CD8-positive, alpha-beta memory T cell (primary cell): ENCODE results near the gene CLCN6. TPM values are rescaled to one million over a fixed set of nuclear protein-coding genes. Genes with fewer than 3 reads are reported as not detected.

Experiments
- CTCF ChIA-PET: fragments of 350-600 bp; sonication (Branson Sonifier 250); formaldehyde crosslinking; loops from one replicate; lab custom pipeline; 2021; ENCODE audit warnings: antibody characterized with exemption; lab: Charles Lee
- POLR2A ChIA-PET: fragments of 350-600 bp; sonication (Branson Sonifier 250); formaldehyde crosslinking; loops from one replicate; lab custom pipeline; 2021; ENCODE audit warnings: antibody characterized with exemption; lab: Charles Lee
- DNase-seq, 5 donors: peaks; one replicate each; pipeline versions ENCODE4 v3.0.0 to v3.0.0-alpha.2; 2020 to 2022; ENCODE audit warnings: mixed read lengths in 1 of 5
- H3K27ac ChIP-seq: one replicate; pipeline ENCODE4 v1.7.0; 2013; ENCODE audit warnings: low read depth, mild to moderate bottlenecking, low read length, moderate library complexity
- H3K27me3 ChIP-seq: 2 replicates; pipeline ENCODE4 v1.7.0; 2013; ENCODE audit warnings: low read length, mild to moderate bottlenecking; ENCODE audit not compliant: insufficient read depth, poor library complexity, severe bottlenecking
- H3K36me3 ChIP-seq: 2 replicates; pipeline ENCODE4 v1.7.0; 2013; ENCODE audit warnings: mild to moderate bottlenecking, low read length, moderate library complexity; ENCODE audit not compliant: insufficient read depth
- H3K4me1 ChIP-seq: 2 replicates; pipeline ENCODE4 v1.7.0; 2013; ENCODE audit warnings: mild to moderate bottlenecking, low read length, moderate library complexity; ENCODE audit not compliant: insufficient read depth
- H3K4me3 ChIP-seq: 2 replicates; pipeline ENCODE4 v1.7.0; 2013; ENCODE audit warnings: mild to moderate bottlenecking, low read length
- H3K9me3 ChIP-seq: 2 replicates; pipeline ENCODE4 v1.7.0; 2013; ENCODE audit warnings: mild to moderate bottlenecking, low read length
- H3K27ac Mint-ChIP-seq, 8 donors: one replicate each; pipeline ENCODE4 v1.8.0; 2020 to 2021; ENCODE audit warnings: mixed read lengths in 8 of 8, mild to moderate bottlenecking in 6 of 8, inconsistent platforms in 3 of 8, moderate library complexity in 3 of 8
- H3K27me3 Mint-ChIP-seq, 2 donors: one replicate each; pipeline ENCODE4 v1.8.0; 2020 to 2021; ENCODE audit warnings: mixed read lengths in 2 of 2, mild to moderate bottlenecking in 1 of 2, moderate library complexity in 1 of 2
- H3K36me3 Mint-ChIP-seq, 3 donors: one replicate each; pipeline ENCODE4 v1.8.0; 2020 to 2021; ENCODE audit warnings: mixed read lengths in 3 of 3, inconsistent platforms in 1 of 3, mild to moderate bottlenecking in 1 of 3
- H3K4me1 Mint-ChIP-seq, 3 donors: one replicate each; pipeline ENCODE4 v1.8.0; 2020 to 2021; ENCODE audit warnings: mixed read lengths in 3 of 3, inconsistent platforms in 1 of 3, mild to moderate bottlenecking in 1 of 3
- H3K4me3 Mint-ChIP-seq, 7 donors: one replicate each; pipeline ENCODE4 v1.8.0; 2020 to 2021; ENCODE audit warnings: mixed read lengths in 7 of 7, mild to moderate bottlenecking in 6 of 7, moderate library complexity in 4 of 7, inconsistent platforms in 2 of 7
- H3K9me3 Mint-ChIP-seq, 5 donors: one replicate each; pipeline ENCODE4 v1.8.0; 2020 to 2022; ENCODE audit warnings: mixed read lengths in 5 of 5, mild to moderate bottlenecking in 3 of 5, moderate library complexity in 2 of 5, inconsistent platforms in 1 of 5
- polyA plus RNA-seq: library from polyadenylated mRNA; unstranded; fragments of 300-500 nt; fragmentation: Illumina TruSeq; gene quantifications from one replicate; pipeline ENCODE4 v1.2.3, GENCODE V29; 2021
- total RNA-seq, 2 experiments: library from RNA; stranded (reverse); gene quantifications; one replicate each; pipeline ENCODE4 v1.2.3, GENCODE V29; 2021

Gene CLCN6
- total and polyA plus RNA-seq, 3 experiments from 2014 or later = 1.7 to 9.3 (median 8.9) TPM

- Mint-ChIP-seq H3K27ac (peak overlapping the region in 1 of 8 donors; percentile 70), H3K9me3 (no peaks in the 10 kb centered on the region), H3K4me3 (no peak overlapping the region), H3K27me3 (no peaks in the 10 kb centered on the region), H3K4me1 (no peaks in the 10 kb centered on the region), H3K36me3 (peaks cover 0 to 81% (median 14%) of the 10 kb centered on the region in 3 donors)
- Histone ChIP-seq H3K4me1 (no peaks in the 10 kb centered on the region), H3K9me3 (no peaks in the 10 kb centered on the region), H3K4me3 (no peak overlapping the region), H3K27me3 (no peaks in the 10 kb centered on the region), H3K36me3 (peaks cover 34% of the 10 kb centered on the region), H3K27ac (no peak overlapping the region)
- no peak for DNase-seq
- CTCF ChIA-PET = no interaction called here
- POLR2A ChIA-PET = no interaction called here
These were observed 26.1 kb downstream of the CLCN6 start for GRCh38 chr1:11831945-11832725.

DNA sequence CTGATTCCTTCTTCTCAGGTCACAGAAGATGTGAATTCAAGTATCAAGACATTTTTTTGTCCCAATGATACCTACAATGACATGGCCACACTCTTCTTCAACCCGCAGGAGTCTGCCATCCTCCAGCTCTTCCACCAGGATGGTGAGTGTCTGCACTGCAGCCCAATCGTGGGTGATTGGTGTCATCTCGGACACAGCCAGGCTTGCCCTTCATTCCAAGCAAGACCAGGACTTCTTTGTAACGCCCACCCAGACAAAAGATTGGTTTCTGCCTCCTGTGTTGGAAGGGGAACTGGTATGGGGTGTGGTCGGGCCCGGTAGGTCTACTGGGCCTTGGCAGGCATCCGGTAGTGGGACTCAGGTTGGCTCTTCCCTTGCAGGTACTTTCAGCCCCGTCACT lies 27.5 kb downstream of the CLCN6 start:
- Histone ChIP-seq H3K36me3 (peaks cover 39% of the 10 kb centered on the region), H3K4me1 (no peaks in the 10 kb centered on the region), H3K9me3 (no peaks in the 10 kb centered on the region), H3K27ac (no peak overlapping the region), H3K4me3 (no peak overlapping the region), H3K27me3 (no peaks in the 10 kb centered on the region)
- no peak overlapping the region for H3K27ac Mint-ChIP-seq
- no peaks in the 10 kb centered on the region for H3K9me3 Mint-ChIP-seq
- ChIA-PET CTCF (interaction anchor here (1.6 kb wide), 1 partner anchor 74 kb away, joined by 3 read pairs; no protein-coding TSS in a partner anchor), POLR2A (no interaction called here)
- H3K27me3 Mint-ChIP-seq = no peaks in the 10 kb centered on the region
- no peak overlapping the region for H3K4me3 Mint-ChIP-seq
- DNase-seq = no peak
- peaks cover under 1 to 1% (median 1%) of the 10 kb centered on the region in 3 donors for H3K4me1 Mint-ChIP-seq
- peaks cover 1 to 82% (median 13%) of the 10 kb centered on the region in 3 donors for H3K36me3 Mint-ChIP-seq

DNA sequence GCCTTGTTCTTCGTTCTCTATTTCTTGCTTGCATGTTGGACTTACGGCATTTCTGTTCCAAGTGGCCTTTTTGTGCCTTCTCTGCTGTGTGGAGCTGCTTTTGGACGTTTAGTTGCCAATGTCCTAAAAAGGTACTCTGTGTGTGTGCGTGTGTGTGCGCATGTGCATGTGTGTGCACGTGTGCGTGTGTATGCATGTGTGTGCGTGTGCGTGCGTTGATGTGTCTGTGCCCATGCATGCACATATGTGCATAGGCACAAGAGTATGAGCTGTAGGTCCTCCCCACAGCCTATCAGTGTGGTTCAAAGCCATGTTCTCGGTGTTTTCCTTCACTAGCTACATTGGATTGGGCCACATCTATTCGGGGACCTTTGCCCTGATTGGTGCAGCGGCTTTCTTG lies 27.9 kb downstream of the CLCN6 start:
- Mint-ChIP-seq H3K36me3 (peaks cover 5 to 82% (median 14%) of the 10 kb centered on the region in 3 donors), H3K27ac (no peak overlapping the region), H3K9me3 (no peaks in the 10 kb centered on the region), H3K4me1 (peaks cover 5% of the 10 kb centered on the region in 3 donors), H3K4me3 (peak overlapping the region in 1 of 7 donors; percentile 15), H3K27me3 (no peaks in the 10 kb centered on the region)
- Histone ChIP-seq H3K4me3 (no peak overlapping the region), H3K27ac (no peak overlapping the region), H3K9me3 (no peaks in the 10 kb centered on the region), H3K4me1 (no peaks in the 10 kb centered on the region), H3K36me3 (peaks cover 35% of the 10 kb centered on the region), H3K27me3 (no peaks in the 10 kb centered on the region)
- POLR2A ChIA-PET = no interaction called here
- CTCF ChIA-PET = interaction anchor here (1.6 kb wide), 1 partner anchor 74 kb away, joined by 3 read pairs; no protein-coding TSS in a partner anchor
- no peak for DNase-seq

GRCh38 chr1:11835441-11836225 lies 29.6 kb downstream of the CLCN6 start:
- Mint-ChIP-seq H3K27me3 (no peaks in the 10 kb centered on the region), H3K9me3 (no peaks in the 10 kb centered on the region), H3K4me1 (peaks cover 5 to 6% (median 6%) of the 10 kb centered on the region in 3 donors), H3K27ac (peak overlapping the region in 1 of 8 donors; percentile 72), H3K4me3 (no peak overlapping the region), H3K36me3 (peaks cover 5 to 87% (median 15%) of the 10 kb centered on the region in 3 donors)
- ChIA-PET CTCF (interaction anchor here (1.4 kb wide), 1 partner anchor 11 kb away, joined by 3 read pairs; no protein-coding TSS in a partner anchor), POLR2A (interaction anchor here (0.7 kb wide), 1 partner anchor 72 kb away, joined by 3 read pairs; no protein-coding TSS in a partner anchor)
- Histone ChIP-seq H3K4me3 (no peak overlapping the region), H3K27ac (no peak overlapping the region), H3K4me1 (no peaks in the 10 kb centered on the region), H3K27me3 (no peaks in the 10 kb centered on the region), H3K9me3 (no peaks in the 10 kb centered on the region), H3K36me3 (peaks cover 37% of the 10 kb centered on the region)
- no peak for DNase-seq

DNA sequence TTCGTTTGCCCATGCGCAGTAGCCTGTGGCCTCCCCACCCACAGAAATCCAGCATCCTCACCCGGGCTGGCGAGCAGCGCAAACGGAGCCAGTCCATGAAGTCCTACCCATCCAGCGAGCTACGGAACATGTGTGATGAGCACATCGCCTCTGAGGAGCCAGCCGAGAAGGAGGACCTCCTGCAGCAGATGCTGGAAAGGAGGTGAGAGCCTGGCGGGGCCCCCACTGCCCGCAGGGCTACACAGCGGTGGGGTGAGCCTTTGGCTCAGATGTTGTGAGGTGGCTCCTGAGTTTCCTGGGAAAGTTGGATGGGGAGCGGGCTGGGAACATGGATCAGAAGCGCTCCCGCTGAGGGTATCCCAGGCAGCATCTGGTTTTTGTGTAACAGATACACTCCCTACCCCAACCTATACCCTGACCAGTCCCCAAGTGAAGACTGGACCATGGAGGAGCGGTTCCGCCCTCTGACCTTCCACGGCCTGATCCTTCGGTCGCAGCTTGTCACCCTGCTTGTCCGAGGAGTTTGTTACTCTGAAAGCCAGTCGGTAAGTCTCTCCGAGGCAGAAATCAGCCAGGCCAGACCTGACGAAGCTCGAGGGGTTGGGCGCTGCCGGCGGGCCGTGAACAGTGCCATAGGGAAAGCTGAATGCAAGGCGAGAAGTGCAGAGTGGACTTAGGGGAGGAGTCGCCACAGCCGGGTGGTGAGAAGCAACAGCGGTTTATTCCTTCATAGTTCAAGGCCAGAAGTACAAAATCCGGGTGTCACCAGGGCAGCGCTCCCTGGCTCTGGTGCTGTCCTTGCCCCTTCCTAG lies 31.2 kb downstream of the CLCN6 start:
- no peak for DNase-seq
- Histone ChIP-seq H3K9me3 (no peaks in the 10 kb centered on the region), H3K4me3 (no peak overlapping the region), H3K4me1 (no peaks in the 10 kb centered on the region), H3K36me3 (peaks cover 43% of the 10 kb centered on the region), H3K27me3 (no peaks in the 10 kb centered on the region), H3K27ac (no peak overlapping the region)
- ChIA-PET POLR2A (interaction anchor here (1.6 kb wide), 1 partner anchor 71 kb away, joined by 4 read pairs; no protein-coding TSS in a partner anchor), CTCF (interaction anchor here (0.7 to 1.6 kb wide), 4 partner anchors 55 to 286 kb away, joined by 3 to 5 read pairs (median 4); no protein-coding TSS in a partner anchor)
- no peaks in the 10 kb centered on the region for H3K9me3 Mint-ChIP-seq
- H3K4me3 Mint-ChIP-seq = no peak overlapping the region
- H3K36me3 Mint-ChIP-seq = peaks cover 5 to 93% (median 22%) of the 10 kb centered on the region in 3 donors
- H3K4me1 Mint-ChIP-seq = peaks cover 5 to 6% (median 6%) of the 10 kb centered on the region in 3 donors
- no peak overlapping the region for H3K27ac Mint-ChIP-seq
- no peaks in the 10 kb centered on the region for H3K27me3 Mint-ChIP-seq

DNA sequence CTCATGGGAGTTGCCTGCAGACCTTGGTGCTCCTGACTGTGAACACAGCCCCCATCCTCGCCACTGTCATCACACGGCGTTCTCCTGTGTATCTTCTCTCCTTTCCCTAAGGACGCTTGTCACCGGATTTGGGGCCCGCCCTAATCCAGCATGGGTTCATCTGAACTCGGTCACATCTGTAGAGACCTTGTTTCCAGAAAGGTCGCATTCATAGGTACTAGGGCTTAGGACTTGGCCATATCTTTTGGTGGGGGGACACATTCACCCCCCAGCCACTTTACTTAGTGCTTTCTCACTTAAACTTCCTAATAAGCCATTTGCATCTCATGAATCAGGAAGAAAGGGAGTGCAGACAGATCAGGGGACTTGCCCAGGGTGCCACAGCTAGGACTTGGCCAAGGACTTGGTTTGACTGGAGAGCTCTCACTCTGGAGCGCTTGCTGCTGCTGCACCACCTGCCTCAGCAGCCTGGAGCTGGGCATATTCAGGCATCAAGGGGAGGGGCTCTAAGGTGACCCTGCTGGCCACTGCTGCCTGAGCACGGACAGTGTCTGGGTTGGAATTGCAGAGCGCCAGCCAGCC lies 31.9 kb downstream of the CLCN6 start:
- Mint-ChIP-seq H3K27ac (no peak overlapping the region), H3K4me1 (peaks cover 5 to 6% (median 6%) of the 10 kb centered on the region in 3 donors), H3K27me3 (no peaks in the 10 kb centered on the region), H3K4me3 (no peak overlapping the region), H3K36me3 (peaks cover 5 to 92% (median 25%) of the 10 kb centered on the region in 3 donors), H3K9me3 (no peaks in the 10 kb centered on the region)
- peaks cover 46% of the 10 kb centered on the region for H3K36me3 ChIP-seq
- CTCF ChIA-PET = interaction anchor here (0.6 to 1.9 kb wide), 11 partner anchors 14 to 395 kb away, joined by 3 to 10 read pairs (median 4); no protein-coding TSS in a partner anchor
- POLR2A ChIA-PET = interaction anchor here (1.6 kb wide), 1 partner anchor 71 kb away, joined by 4 read pairs; no protein-coding TSS in a partner anchor
- H3K4me1 ChIP-seq = no peaks in the 10 kb centered on the region
- no peak for DNase-seq
- no peaks in the 10 kb centered on the region for H3K27me3 ChIP-seq
- H3K27ac ChIP-seq = no peak overlapping the region
- no peak overlapping the region for H3K4me3 ChIP-seq
- no peaks in the 10 kb centered on the region for H3K9me3 ChIP-seq
